ENCODE data around the gene TSHZ3. TPM values are rescaled to one million over a fixed set of nuclear protein-coding genes. Genes with fewer than 3 reads are reported as not detected.
A peak's percentile ranks its signal among the peaks of the same experiment; 100 is the strongest.

TSHZ3 gene
- total and polyA plus RNA-seq, 2 donors = 0.28 to 1.1 TPM

- peaks cover 92 to 97% of the 10 kb centered on the region in 2 donors for H3K27me3 ChIP-seq (ENCODE audit: control insufficient read depth in 2 of 2, insufficient read depth in 1 of 2, low read length in 1 of 2)
- 1% methylated on average over 72 of the region's 72 CpGs for WGBS
- H3K27ac ChIP-seq (ENCODE audit: low read depth in 1 of 2, low read length in 1 of 2) = no peak overlapping the region
- H3K36me3 ChIP-seq (ENCODE audit: control insufficient read depth in 2 of 2, insufficient read depth in 2 of 2, low read length in 1 of 2) = no peaks in the 10 kb centered on the region
- H3K9me3 ChIP-seq (ENCODE audit: control insufficient read depth in 2 of 2, insufficient read depth in 1 of 2, low read length in 1 of 2) = no peaks in the 10 kb centered on the region
- H3K4me1 ChIP-seq (ENCODE audit: control insufficient read depth in 2 of 2, insufficient read depth in 2 of 2, low read length in 2 of 2) = no peaks in the 10 kb centered on the region
- no peak for DNase-seq (ENCODE audit: low read depth in 6 of 9, low spot score in 9 of 9)
- peak overlapping the region in 1 of 2 donors; percentile 49 for H3K4me3 ChIP-seq (ENCODE audit: low read length in 2 of 2)
Measured at GRCh38 chr19:31351056-31351854, 2.0 kb upstream of the TSHZ3 start.

DNA sequence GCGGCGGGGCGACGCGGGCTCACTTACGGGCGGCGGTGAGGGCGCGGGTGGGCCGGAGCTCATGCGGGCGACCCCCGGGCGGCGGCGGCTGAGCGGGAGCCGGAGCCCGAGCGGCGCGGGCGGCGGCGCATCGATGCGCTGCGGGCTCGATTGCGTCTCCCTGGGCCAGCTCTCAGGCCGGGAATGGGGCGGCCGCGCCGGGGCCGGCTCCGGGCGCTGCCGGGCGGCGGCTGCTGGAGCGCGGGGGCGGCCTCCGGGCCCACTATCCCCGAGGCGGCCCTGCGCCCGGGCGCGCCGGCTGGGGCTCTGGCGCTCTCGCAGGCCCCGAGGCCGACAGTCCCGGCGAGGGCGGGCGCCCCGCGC lies 1.4 kb upstream of the TSHZ3 start:
- no peak for DNase-seq (ENCODE audit: low read depth in 6 of 9, low spot score in 9 of 9)
- WGBS = under 1% methylated on average over 63 of the region's 63 CpGs
- Histone ChIP-seq H3K36me3 (ENCODE audit: control insufficient read depth in 2 of 2, insufficient read depth in 2 of 2, low read length in 1 of 2) (no peaks in the 10 kb centered on the region), H3K27me3 (ENCODE audit: control insufficient read depth in 2 of 2, insufficient read depth in 1 of 2, low read length in 1 of 2) (peaks cover 92 to 97% of the 10 kb centered on the region in 2 donors), H3K9me3 (ENCODE audit: control insufficient read depth in 2 of 2, insufficient read depth in 1 of 2, low read length in 1 of 2) (no peaks in the 10 kb centered on the region), H3K4me3 (ENCODE audit: low read length in 2 of 2) (peak overlapping the region in 1 of 2 donors; percentile 49), H3K4me1 (ENCODE audit: control insufficient read depth in 2 of 2, insufficient read depth in 2 of 2, low read length in 2 of 2) (no peaks in the 10 kb centered on the region), H3K27ac (ENCODE audit: low read depth in 1 of 2, low read length in 1 of 2) (peak overlapping the region in 1 of 2 donors; percentile 33)

- no peaks in the 10 kb centered on the region for H3K9me3 ChIP-seq (ENCODE audit: control insufficient read depth in 2 of 2, insufficient read depth in 1 of 2, low read length in 1 of 2)
- peak overlapping the region in 1 of 2 donors; percentile 33 for H3K27ac ChIP-seq (ENCODE audit: low read depth in 1 of 2, low read length in 1 of 2)
- H3K27me3 ChIP-seq (ENCODE audit: control insufficient read depth in 2 of 2, insufficient read depth in 1 of 2, low read length in 1 of 2) = peaks cover 90 to 95% of the 10 kb centered on the region in 2 donors
- no peak for DNase-seq (ENCODE audit: low read depth in 6 of 9, low spot score in 9 of 9)
- no peaks in the 10 kb centered on the region for H3K36me3 ChIP-seq (ENCODE audit: control insufficient read depth in 2 of 2, insufficient read depth in 2 of 2, low read length in 1 of 2)
- no peaks in the 10 kb centered on the region for H3K4me1 ChIP-seq (ENCODE audit: control insufficient read depth in 2 of 2, insufficient read depth in 2 of 2, low read length in 2 of 2)
- H3K4me3 ChIP-seq (ENCODE audit: low read length in 2 of 2) = peak overlapping the region in 1 of 2 donors; percentile 49
- under 1% methylated on average over 61 of the region's 61 CpGs for WGBS
Measured at GRCh38 chr19:31350033-31350692, 927 bp upstream of the TSHZ3 start.

DNA sequence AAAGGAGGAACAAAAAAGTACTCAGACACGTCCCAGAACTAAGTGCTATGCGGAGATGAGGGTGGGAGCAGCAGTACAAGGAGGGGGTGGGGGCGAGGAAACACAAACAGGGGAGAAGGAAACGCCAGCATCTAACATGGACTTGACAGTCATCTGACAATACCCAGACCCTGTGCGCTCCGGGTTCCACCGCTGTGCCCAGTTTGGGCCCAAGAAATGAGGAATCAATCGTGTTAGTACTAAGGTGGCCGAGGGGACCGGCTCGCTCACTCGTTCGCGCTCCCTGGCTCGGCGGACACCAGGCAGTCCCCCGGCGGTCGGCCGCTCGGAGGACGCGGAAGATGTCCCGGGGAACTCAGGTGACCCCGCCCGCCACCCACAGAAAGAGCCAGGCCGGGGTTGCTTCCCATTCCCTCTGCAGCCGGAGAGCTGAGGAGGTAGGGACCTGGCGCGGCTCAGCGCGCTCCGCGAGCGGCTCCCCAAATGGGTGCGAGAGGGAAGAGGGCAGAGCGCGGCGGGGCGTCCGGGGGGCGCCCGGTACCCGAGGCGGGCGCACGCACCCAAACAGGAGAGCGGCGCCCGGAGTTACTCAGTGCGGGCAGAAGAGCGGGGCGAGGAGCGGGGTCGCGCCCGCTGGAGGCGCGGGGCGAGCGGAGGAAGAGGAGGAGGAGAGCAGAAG lies 616 bp downstream of the TSHZ3 start:
- peaks cover 82 to 86% of the 10 kb centered on the region in 2 donors for H3K27me3 ChIP-seq (ENCODE audit: control insufficient read depth in 2 of 2, insufficient read depth in 1 of 2, low read length in 1 of 2)
- WGBS = under 1% methylated on average over 61 of the region's 61 CpGs
- H3K9me3 ChIP-seq (ENCODE audit: control insufficient read depth in 2 of 2, insufficient read depth in 1 of 2, low read length in 1 of 2) = no peaks in the 10 kb centered on the region
- H3K4me1 ChIP-seq (ENCODE audit: control insufficient read depth in 2 of 2, insufficient read depth in 2 of 2, low read length in 2 of 2) = no peaks in the 10 kb centered on the region
- H3K36me3 ChIP-seq (ENCODE audit: control insufficient read depth in 2 of 2, insufficient read depth in 2 of 2, low read length in 1 of 2) = no peaks in the 10 kb centered on the region
- H3K4me3 ChIP-seq (ENCODE audit: low read length in 2 of 2) = peak overlapping the region; percentile 5 to 49
- no peak overlapping the region for H3K27ac ChIP-seq (ENCODE audit: low read depth in 1 of 2, low read length in 1 of 2)
- no peak for DNase-seq (ENCODE audit: low read depth in 6 of 9, low spot score in 9 of 9)

- H3K9me3 ChIP-seq (ENCODE audit: control insufficient read depth in 2 of 2, insufficient read depth in 1 of 2, low read length in 1 of 2) = no peaks in the 10 kb centered on the region
- H3K27me3 ChIP-seq (ENCODE audit: control insufficient read depth in 2 of 2, insufficient read depth in 1 of 2, low read length in 1 of 2) = peaks cover 75 to 80% of the 10 kb centered on the region in 2 donors
- DNase-seq (ENCODE audit: low read depth in 6 of 9, low spot score in 9 of 9) = no peak
- 70% methylated on average over 11 of the region's 11 CpGs for WGBS
- no peaks in the 10 kb centered on the region for H3K4me1 ChIP-seq (ENCODE audit: control insufficient read depth in 2 of 2, insufficient read depth in 2 of 2, low read length in 2 of 2)
- H3K27ac ChIP-seq (ENCODE audit: low read depth in 1 of 2, low read length in 1 of 2) = no peak overlapping the region
- no peaks in the 10 kb centered on the region for H3K36me3 ChIP-seq (ENCODE audit: control insufficient read depth in 2 of 2, insufficient read depth in 2 of 2, low read length in 1 of 2)
- H3K4me3 ChIP-seq (ENCODE audit: low read length in 2 of 2) = no peak overlapping the region
Measured at GRCh38 chr19:31347828-31348392, 1.3 kb downstream of the TSHZ3 start.

DNA sequence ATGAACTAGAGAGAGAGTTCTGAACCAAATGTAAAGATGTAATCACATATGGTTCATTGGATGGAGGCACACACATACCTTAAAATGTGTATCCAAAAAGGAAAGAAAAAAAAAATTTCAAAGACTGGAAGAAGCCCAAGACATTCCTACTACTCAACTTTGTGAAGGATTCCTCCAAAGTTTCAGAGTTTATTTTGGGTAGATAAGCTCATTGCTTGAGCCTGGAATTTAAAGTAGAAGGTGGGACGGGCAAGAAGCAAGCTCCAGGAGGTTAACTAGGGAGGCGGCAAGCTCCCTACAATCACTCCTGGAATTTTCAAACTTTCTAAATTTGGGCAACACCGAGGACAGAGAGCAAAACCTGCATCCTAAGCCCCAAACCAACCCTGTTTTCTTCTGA lies 1.9 kb downstream of the TSHZ3 start:
- H3K27me3 ChIP-seq (ENCODE audit: control insufficient read depth in 2 of 2, insufficient read depth in 1 of 2, low read length in 1 of 2) = peaks cover 70 to 76% of the 10 kb centered on the region in 2 donors
- no peak for DNase-seq (ENCODE audit: low read depth in 6 of 9, low spot score in 9 of 9)
- no peaks in the 10 kb centered on the region for H3K4me1 ChIP-seq (ENCODE audit: control insufficient read depth in 2 of 2, insufficient read depth in 2 of 2, low read length in 2 of 2)
- H3K36me3 ChIP-seq (ENCODE audit: control insufficient read depth in 2 of 2, insufficient read depth in 2 of 2, low read length in 1 of 2) = no peaks in the 10 kb centered on the region
- H3K9me3 ChIP-seq (ENCODE audit: control insufficient read depth in 2 of 2, insufficient read depth in 1 of 2, low read length in 1 of 2) = no peaks in the 10 kb centered on the region
- no peak overlapping the region for H3K27ac ChIP-seq (ENCODE audit: low read depth in 1 of 2, low read length in 1 of 2)
- 92% methylated on average over 3 of the region's 3 CpGs for WGBS
- no peak overlapping the region for H3K4me3 ChIP-seq (ENCODE audit: low read length in 2 of 2)

DNA sequence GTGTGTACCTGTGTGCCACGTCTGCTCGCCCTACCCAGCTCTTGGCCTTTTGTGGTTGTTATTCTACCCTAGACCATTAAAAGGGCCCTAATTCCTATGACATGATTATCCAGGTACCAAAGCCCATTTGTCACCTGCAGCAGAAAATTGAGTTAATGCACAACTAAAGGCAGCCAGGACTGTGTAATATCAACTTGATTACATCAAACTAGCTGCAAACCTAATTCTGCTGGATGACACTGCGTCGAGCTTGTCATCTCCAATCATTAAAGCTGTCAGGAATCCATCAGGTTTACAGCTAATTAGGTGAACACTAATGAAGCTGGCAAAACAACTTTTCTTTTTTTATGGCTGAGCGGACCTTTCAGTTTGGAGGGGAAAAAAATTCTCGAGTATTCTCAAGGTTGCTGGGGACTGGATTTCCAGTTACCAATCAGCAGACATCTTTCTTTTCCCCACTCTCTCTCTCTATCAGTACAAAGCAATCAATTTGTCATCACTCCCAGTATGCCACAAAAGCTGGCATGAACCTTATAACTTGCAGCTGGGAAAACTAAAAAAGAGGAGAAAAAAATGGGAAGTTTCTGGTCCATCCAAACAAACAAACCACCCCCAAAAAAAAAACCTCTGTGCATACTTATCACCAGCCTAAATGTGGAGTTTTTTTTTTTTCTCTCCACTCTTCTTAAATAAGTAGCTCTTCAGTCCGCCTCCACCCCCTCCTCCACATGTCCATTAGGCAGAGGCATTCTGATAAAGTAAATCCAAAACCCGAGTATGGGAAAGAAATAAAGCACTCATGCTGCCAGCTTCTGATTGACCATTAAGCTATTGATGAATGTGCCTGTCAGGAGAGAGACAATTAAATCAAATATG lies 2.8 kb downstream of the TSHZ3 start:
- WGBS = 95% methylated on average over 8 of the region's 8 CpGs
- no peaks in the 10 kb centered on the region for H3K4me1 ChIP-seq (ENCODE audit: control insufficient read depth in 2 of 2, insufficient read depth in 2 of 2, low read length in 2 of 2)
- H3K27ac ChIP-seq (ENCODE audit: low read depth in 1 of 2, low read length in 1 of 2) = no peak overlapping the region
- no peaks in the 10 kb centered on the region for H3K36me3 ChIP-seq (ENCODE audit: control insufficient read depth in 2 of 2, insufficient read depth in 2 of 2, low read length in 1 of 2)
- no peak overlapping the region for H3K4me3 ChIP-seq (ENCODE audit: low read length in 2 of 2)
- peaks cover 60 to 67% of the 10 kb centered on the region in 2 donors for H3K27me3 ChIP-seq (ENCODE audit: control insufficient read depth in 2 of 2, insufficient read depth in 1 of 2, low read length in 1 of 2)
- H3K9me3 ChIP-seq (ENCODE audit: control insufficient read depth in 2 of 2, insufficient read depth in 1 of 2, low read length in 1 of 2) = no peaks in the 10 kb centered on the region
- DNase-seq (ENCODE audit: low read depth in 6 of 9, low spot score in 9 of 9) = no peak

GRCh38 chr19:31344403-31344802 lies 4.8 kb downstream of the TSHZ3 start:
- Histone ChIP-seq H3K36me3 (ENCODE audit: control insufficient read depth in 2 of 2, insufficient read depth in 2 of 2, low read length in 1 of 2) (no peaks in the 10 kb centered on the region), H3K27me3 (ENCODE audit: control insufficient read depth in 2 of 2, insufficient read depth in 1 of 2, low read length in 1 of 2) (peaks cover 48 to 55% of the 10 kb centered on the region in 2 donors), H3K4me1 (ENCODE audit: control insufficient read depth in 2 of 2, insufficient read depth in 2 of 2, low read length in 2 of 2) (peaks cover 13 to 15% of the 10 kb centered on the region in 2 donors), H3K27ac (ENCODE audit: low read depth in 1 of 2, low read length in 1 of 2) (no peak overlapping the region), H3K9me3 (ENCODE audit: control insufficient read depth in 2 of 2, insufficient read depth in 1 of 2, low read length in 1 of 2) (no peaks in the 10 kb centered on the region), H3K4me3 (ENCODE audit: low read length in 2 of 2) (no peak overlapping the region)
- no peak for DNase-seq (ENCODE audit: low read depth in 6 of 9, low spot score in 9 of 9)
- 87% methylated on average over 9 of the region's 9 CpGs for WGBS
